ENCODE results near the gene TAS2R38. TPM values are rescaled to one million over a fixed set of nuclear protein-coding genes. Genes with fewer than 3 reads are reported as not detected.
"Not testable (repeated sequence)": the region's sequence is repeated elsewhere in the genome, so short reads cannot be mapped to it uniquely, and the experiment has no call there.

The TAS2R38 gene
- not detected in 2 replicates for total RNA-seq

GRCh38 chr7:141973673-141974072 is at the start of gene TAS2R38:
TSS of gene TAS2R38 (minus strand) at chr7:141973773. CDS start at chr7:141973689, 84 bp downstream.
- no peak for DNase-seq (ENCODE audit: extremely low read depth, low read depth, low spot score)

DNA sequence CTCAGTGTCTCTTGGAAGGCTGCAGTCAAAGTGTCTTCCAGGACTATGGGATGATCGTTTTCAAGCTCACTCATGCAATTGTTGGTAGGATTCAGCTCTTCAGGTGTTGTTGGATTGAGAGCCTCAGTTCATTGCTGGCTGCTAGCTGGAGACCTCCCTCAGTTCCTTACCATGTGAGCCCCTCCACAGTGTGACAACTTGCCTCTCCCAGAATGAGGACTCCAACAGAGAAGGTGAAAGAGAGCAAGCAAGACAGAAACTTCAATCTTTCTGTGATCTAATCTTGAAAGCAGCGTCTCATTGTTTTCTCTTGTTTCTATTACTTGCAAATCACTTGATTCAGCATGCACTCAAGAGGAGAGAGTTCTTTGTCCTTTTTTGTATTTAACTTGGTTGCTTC is 44.6 kb upstream of the TAS2R38 start:
- DNase-seq (ENCODE audit: extremely low read depth, low read depth, low spot score) = no peak

GRCh38 chr7:142017451-142017850 is 43.9 kb upstream of the TAS2R38 start:
- DNase-seq (ENCODE audit: extremely low read depth, low read depth, low spot score) = no peak

DNA sequence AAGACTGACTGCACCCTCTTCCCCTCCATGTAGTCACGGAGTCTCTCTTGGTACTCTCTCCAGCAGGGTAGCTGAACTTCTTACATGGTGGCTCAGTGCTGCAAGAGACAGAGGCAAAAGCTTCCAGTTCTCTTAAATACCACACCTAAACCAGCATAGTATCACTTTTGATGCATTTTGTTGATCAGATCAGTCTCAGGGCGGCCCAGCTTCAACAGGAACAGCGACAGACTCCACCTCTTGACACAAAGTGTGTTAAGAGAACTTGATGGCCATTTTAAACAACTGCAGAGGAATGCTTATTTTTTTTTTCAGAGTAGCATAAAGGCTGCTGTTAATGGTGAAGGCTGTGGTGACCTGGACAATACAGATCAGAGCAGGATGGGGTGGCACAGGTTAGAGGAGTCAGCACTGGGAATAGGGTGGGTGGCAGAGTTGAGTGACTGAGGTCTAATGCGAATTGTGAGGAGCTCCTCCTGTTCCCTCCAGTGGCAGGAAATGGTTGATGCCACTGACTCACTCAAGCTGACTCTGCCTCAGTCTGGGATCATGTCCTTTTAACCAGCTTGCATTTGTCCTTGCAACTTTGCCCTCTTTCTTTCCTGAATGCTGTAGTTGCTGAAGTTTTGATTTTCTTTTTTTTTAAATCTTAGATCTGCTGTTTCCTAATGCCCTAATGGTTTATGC is 39.4 kb upstream of the TAS2R38 start:
- DNase-seq (ENCODE audit: extremely low read depth, low read depth, low spot score) = no peak

- DNase-seq (ENCODE audit: extremely low read depth, low read depth, low spot score) = no peak
Measured at GRCh38 chr7:142010952-142011548, 37.5 kb upstream of the TAS2R38 start.

DNA sequence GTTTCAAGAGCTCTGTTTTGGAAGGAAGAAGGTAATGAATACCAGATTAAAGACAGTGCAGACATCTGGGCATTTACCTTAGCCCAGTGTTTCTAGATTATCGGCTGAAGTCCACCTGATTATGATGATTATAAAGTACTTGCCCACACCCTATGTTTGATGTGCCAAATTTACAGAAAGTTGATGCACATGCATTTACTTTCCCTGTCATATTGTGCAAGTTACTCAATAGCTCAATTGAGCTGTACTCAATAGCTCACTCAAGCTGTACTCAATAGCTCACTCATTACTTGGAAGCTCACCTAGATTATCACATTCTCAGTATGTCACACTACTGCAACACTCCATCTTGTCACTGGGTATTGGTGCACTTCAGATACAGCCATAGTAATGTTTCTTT is 35.6 kb upstream of the TAS2R38 start:
- DNase-seq (ENCODE audit: extremely low read depth, low read depth, low spot score) = no peak

- DNase-seq (ENCODE audit: extremely low read depth, low read depth, low spot score) = no peak
Measured at GRCh38 chr7:142006577-142006976, 33.0 kb upstream of the TAS2R38 start.

- DNase-seq (ENCODE audit: extremely low read depth, low read depth, low spot score) = no peak
Measured at GRCh38 chr7:142002179-142002578, 28.6 kb upstream of the TAS2R38 start.

- no peak for DNase-seq (ENCODE audit: extremely low read depth, low read depth, low spot score)
Measured at GRCh38 chr7:142001163-142001874, 27.7 kb upstream of the TAS2R38 start.

GRCh38 chr7:142000244-142000643 is 26.7 kb upstream of the TAS2R38 start:
- no peak for DNase-seq (ENCODE audit: extremely low read depth, low read depth, low spot score)

DNA sequence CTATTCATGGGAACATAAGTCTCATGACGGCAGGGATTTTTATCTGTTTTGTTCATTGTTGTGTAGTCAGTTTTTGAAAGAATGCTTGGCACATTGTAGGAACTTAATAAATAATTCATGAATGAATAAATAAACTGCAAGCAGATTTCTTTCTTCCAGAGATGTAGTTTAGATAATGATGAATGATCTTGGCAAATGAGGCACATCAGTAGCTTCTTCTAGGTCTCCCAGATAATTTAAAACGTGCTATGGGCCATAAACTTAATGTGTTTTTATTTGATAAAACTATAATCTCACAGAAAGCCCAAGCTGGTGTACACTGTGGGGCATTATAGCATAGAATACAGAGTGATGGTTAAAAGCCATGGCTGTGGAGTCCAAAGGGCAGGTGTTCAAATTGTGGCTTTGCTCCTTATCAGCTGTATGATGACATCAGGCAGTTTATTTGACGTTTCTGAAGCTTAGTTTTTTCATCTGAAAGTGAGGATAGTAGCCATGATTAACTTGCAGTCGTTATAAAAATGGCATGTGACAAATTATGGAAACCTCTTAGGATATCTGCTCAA is 25.6 kb upstream of the TAS2R38 start:
- no peak for DNase-seq (ENCODE audit: extremely low read depth, low read depth, low spot score)

DNA sequence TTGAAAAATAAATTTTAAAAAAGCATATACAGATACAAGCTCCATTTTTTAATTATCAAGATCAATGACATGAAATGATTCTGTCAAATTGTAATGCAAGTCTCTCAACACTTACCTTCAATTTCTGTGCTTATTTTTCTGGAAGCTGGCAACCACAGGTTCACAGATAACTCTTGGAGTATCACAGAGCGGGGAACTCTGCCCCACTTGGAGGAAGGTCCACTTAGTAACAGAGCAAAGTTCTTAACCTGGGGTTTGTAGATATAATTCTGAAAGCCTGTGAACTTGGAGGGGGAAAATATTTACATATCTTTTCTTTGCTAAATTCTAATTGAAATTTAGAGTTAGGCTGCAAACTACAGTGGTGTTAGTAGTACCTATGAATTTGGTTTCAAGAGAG is 19.8 kb upstream of the TAS2R38 start:
- DNase-seq (ENCODE audit: extremely low read depth, low read depth, low spot score) = no peak

GRCh38 chr7:141992688-141993087 is 19.1 kb upstream of the TAS2R38 start:
- DNase-seq (ENCODE audit: extremely low read depth, low read depth, low spot score) = no peak

DNA sequence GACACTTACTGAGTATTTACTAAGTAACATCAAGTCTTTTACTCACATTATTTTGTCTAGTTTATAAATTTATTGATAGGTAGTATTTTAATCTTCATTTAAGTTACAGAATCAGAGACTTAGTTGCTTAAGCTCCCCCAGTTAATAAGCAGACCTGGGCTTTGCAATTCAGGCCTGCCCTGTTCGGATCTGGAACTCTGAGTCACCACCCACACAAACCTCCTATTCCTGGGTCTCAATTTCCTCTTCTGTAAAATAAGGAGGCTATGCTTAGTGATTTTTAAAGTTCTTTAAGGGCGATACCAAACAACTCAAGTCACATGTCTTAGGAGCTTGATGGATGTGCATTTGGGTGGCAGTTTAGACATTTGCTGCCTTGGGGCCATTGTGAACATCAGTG is 18.6 kb upstream of the TAS2R38 start:
- DNase-seq (ENCODE audit: extremely low read depth, low read depth, low spot score) = no peak

- DNase-seq (ENCODE audit: extremely low read depth, low read depth, low spot score) = no peak
Measured at GRCh38 chr7:141991140-141991539, 17.6 kb upstream of the TAS2R38 start.

DNA sequence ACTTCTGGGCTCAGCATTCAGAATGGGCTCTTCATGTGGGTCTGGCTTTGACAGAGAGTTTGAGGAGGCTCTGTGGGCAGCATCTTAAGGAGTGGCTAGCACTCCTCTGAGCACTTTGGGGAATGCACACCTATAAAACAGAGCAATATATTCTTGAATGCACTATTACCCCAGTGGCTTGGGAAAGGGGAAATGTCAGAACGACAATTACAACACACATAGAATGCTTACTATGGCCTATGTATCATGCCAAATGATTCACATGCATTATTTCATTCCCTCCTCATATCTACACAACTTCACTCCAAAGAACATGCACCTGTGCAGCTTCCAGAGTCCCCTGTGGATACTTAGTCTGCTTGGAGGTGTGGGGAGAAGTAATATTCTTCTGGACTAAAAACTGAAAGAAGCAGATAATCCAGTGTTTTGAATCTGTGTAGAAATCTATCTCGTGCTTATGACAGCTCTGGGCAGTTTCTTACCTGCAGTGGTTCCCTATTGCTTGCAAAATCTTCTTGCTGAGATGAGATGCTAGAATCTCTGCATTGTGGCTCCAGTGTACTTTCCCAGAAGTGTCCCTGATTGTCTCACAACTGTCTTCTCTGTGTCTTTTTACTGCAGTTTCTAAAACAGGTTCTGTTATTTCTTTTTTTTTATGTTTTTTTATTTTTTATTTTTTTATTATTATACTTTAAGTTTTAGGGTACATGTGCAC is 16.6 kb upstream of the TAS2R38 start:
- no peak for DNase-seq (ENCODE audit: extremely low read depth, low read depth, low spot score)

- not testable (repeated sequence) for DNase-seq (ENCODE audit: extremely low read depth, low read depth, low spot score)
Measured at GRCh38 chr7:141987803-141988202, 14.2 kb upstream of the TAS2R38 start.

- no peak for DNase-seq (ENCODE audit: extremely low read depth, low read depth, low spot score)
Measured at GRCh38 chr7:141986923-141987322, 13.3 kb upstream of the TAS2R38 start.

- DNase-seq (ENCODE audit: extremely low read depth, low read depth, low spot score) = not testable (repeated sequence)
Measured at GRCh38 chr7:141985926-141986325, 12.4 kb upstream of the TAS2R38 start.

DNA sequence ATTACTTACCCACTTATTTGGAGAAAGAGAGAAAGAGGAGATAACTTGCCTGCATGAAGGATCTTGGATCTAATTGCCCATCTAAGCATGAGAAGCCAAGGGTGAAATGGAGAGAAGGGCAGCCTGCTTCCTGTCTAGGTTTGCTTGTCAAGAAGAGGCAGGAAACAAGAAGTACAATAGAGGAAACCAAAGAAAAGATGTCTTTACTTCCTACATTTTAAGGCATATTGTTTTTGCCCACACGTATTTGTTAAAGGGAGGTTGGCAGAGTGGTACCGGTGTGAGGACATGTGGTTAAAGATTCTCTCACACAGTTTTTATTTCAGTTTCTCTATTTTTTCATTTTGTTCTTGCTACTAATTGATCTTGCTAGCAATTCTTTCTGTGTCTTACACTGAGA is 6.0 kb upstream of the TAS2R38 start:
- DNase-seq (ENCODE audit: extremely low read depth, low read depth, low spot score) = no peak

DNA sequence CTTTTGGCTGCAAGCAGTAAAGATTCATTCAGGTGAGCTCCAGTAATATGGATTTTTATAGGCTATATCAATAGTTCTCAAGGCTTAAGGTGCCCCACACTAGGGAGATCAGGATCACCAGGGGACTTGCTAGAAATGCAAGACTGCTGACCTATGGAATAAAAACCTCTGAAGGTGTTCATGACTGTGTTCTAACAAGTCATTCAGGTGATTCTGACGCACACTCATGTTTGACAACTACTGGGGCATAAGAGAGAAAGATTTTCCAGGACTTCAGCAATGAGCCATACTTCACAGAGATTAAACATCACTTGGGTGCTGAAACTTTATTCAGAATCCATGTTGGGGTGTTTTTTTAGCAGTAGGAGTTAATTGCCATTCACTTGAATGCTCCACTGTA is 4.8 kb upstream of the TAS2R38 start:
- DNase-seq (ENCODE audit: extremely low read depth, low read depth, low spot score) = no peak
